Caco-2 (cell line): ENCODE results near the gene SDHAF3. TPM values are rescaled to one million over a fixed set of nuclear protein-coding genes. Genes with fewer than 3 reads are reported as not detected.

Experiments used
- BruUV-seq: library from RNA; stranded (reverse); fragments of 400-500 nt; replicated peaks from 2 replicates; lab custom pipeline; 2021; lab: Mats Ljungman, UMichigan
- CTCF ChIA-PET: fragments of 300-600 bp; sonication (Branson Sonifier 250); formaldehyde crosslinking; loops from one replicate; lab custom pipeline; 2022; ENCODE audit warnings: antibody characterized with exemption; lab: Charles Lee
- POLR2A ChIA-PET: fragments of 300-600 bp; sonication (Branson Sonifier 250); formaldehyde crosslinking; loops from one replicate; lab custom pipeline; 2022; ENCODE audit warnings: antibody characterized with exemption; lab: Charles Lee
- DNase-seq, 2 experiments: peaks; one replicate each; pipeline versions ENCODE4 v3.0.0 to v3.0.0-alpha.2; 2020 to 2022
- H3K27me3 ChIP-seq: replicated peaks from 2 replicates; pipeline ENCODE4 v1.6.0; 2011; ENCODE audit warnings: low read length; ENCODE audit not compliant: control insufficient read depth, insufficient read depth
- H3K36me3 ChIP-seq: 2 replicates; pipeline ENCODE4 v1.5.1; 2011; ENCODE audit warnings: low read length; ENCODE audit not compliant: control insufficient read depth, insufficient read depth
- H3K4me1 ChIP-seq: fragments of 250-450 bp; sonication (Bioruptor Pico); 2 replicates; pipeline ENCODE4 v1.5.1; 2020; ENCODE audit warnings: mild to moderate bottlenecking
- H3K4me3 ChIP-seq: 2 replicates; pipeline ENCODE4 v1.5.1; 2011; ENCODE audit warnings: low read depth, mild to moderate bottlenecking, control low read depth, low read length
- H3K9me3 ChIP-seq: fragments of 250-450 bp; sonication (Bioruptor Pico); 2 replicates; pipeline ENCODE4 v1.5.1; 2020; ENCODE audit warnings: mild to moderate bottlenecking, moderate library complexity
- H3K27ac Mint-ChIP-seq: one replicate; pipeline ENCODE4 v1.8.0; 2022; ENCODE audit warnings: mixed read lengths; ENCODE audit not compliant: unreplicated experiment
- H3K27me3 Mint-ChIP-seq: one replicate; pipeline ENCODE4 v1.8.0; 2022; ENCODE audit warnings: mixed read lengths; ENCODE audit not compliant: insufficient read depth, unreplicated experiment
- H3K36me3 Mint-ChIP-seq: one replicate; pipeline ENCODE4 v1.8.0; 2022; ENCODE audit warnings: mild to moderate bottlenecking, mixed read lengths; ENCODE audit not compliant: insufficient read depth, unreplicated experiment
- H3K4me1 Mint-ChIP-seq: one replicate; pipeline ENCODE4 v1.8.0; 2022; ENCODE audit warnings: low read depth, mixed read lengths; ENCODE audit not compliant: unreplicated experiment
- H3K4me3 Mint-ChIP-seq: one replicate; pipeline ENCODE4 v1.8.0; 2022; ENCODE audit warnings: mild to moderate bottlenecking, moderate library complexity, mixed read lengths; ENCODE audit not compliant: unreplicated experiment
- H3K9me3 Mint-ChIP-seq: one replicate; pipeline ENCODE4 v1.8.0; 2022; ENCODE audit warnings: mixed read lengths; ENCODE audit not compliant: unreplicated experiment
- intact Hi-C: fragments of 100-400 bp; cut with micrococcal nuclease; formaldehyde crosslinking; loops from one replicate; pipeline ENCODE4 v1.10.0; 2022; ENCODE audit not compliant: unreplicated experiment
- total RNA-seq: library from RNA; stranded (reverse); gene quantifications from 2 replicates; pipeline ENCODE4 v1.2.3, GENCODE V29; 2022
- TF ChIP-seq, protein P1 (sequence below), 2 experiments: fragments of 200-600 bp in 1 of 2; IDR thresholded peaks; 1 replicate in 1 of 2; 2 replicates in 1 of 2; pipeline versions ENCODE4 v1.5.1 to v1.8.0; 2011 to 2022; ENCODE audit warnings: antibody characterized with exemption in 1 of 2, control low read depth in 1 of 2, inconsistent platforms in 1 of 2, low read depth in 1 of 2, low read length in 1 of 2, mild to moderate bottlenecking in 1 of 2, moderate library complexity in 1 of 2; ENCODE audit not compliant: insufficient read depth in 1 of 2, severe bottlenecking in 1 of 2, unreplicated experiment in 1 of 2

The SDHAF3 gene
- total RNA-seq, 1 experiment from 2014 or later = 13.1 TPM

DNA sequence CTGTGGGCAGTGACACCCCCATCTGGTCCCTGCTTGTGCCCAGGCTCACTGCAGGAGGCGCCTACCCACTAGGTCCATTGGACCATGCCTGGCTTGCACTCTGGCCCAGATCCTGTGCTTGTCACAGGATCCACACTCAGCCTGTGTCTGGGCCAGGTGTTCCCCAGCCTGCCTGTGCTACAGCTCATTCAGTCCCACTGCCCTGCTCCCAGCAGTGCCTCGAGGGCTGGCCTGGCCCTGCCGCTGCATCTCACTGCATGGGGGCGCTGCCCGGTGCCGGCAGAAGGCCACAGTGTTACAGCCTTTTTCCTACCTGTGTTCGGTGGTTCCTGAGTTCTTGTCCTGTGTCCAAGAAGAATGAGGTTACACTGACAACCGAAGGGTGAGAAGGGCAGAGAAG is 21.3 kb downstream of the SDHAF3 start:
- intact Hi-C loops = no loop called here
- peaks cover 16% of the 10 kb centered on the region for H3K9me3 Mint-ChIP-seq
- H3K4me1 ChIP-seq = no peaks in the 10 kb centered on the region
- peaks cover 31% of the 10 kb centered on the region for H3K36me3 Mint-ChIP-seq
- no peaks in the 10 kb centered on the region for H3K36me3 ChIP-seq
- H3K4me1 Mint-ChIP-seq = no peaks in the 10 kb centered on the region
- H3K9me3 ChIP-seq = peaks cover 25% of the 10 kb centered on the region
- no peak overlapping the region for H3K4me3 Mint-ChIP-seq
- ChIA-PET CTCF (no interaction called here), POLR2A (no interaction called here)
- no peaks in the 10 kb centered on the region for H3K27me3 Mint-ChIP-seq
- no TSS peak for BruUV-seq
- H3K27ac Mint-ChIP-seq = no peak overlapping the region
- DNase-seq = no peak
- TF ChIP-seq, protein P1, sequence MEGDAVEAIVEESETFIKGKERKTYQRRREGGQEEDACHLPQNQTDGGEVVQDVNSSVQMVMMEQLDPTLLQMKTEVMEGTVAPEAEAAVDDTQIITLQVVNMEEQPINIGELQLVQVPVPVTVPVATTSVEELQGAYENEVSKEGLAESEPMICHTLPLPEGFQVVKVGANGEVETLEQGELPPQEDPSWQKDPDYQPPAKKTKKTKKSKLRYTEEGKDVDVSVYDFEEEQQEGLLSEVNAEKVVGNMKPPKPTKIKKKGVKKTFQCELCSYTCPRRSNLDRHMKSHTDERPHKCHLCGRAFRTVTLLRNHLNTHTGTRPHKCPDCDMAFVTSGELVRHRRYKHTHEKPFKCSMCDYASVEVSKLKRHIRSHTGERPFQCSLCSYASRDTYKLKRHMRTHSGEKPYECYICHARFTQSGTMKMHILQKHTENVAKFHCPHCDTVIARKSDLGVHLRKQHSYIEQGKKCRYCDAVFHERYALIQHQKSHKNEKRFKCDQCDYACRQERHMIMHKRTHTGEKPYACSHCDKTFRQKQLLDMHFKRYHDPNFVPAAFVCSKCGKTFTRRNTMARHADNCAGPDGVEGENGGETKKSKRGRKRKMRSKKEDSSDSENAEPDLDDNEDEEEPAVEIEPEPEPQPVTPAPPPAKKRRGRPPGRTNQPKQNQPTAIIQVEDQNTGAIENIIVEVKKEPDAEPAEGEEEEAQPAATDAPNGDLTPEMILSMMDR (IDR thresholded peaks at IDR 0.05; ENCODE audit: insufficient read depth in 1 of 2, low read depth in 1 of 2, low read length in 1 of 2, severe bottlenecking in 1 of 2, unreplicated experiment in 1 of 2) = no peak
- H3K27me3 ChIP-seq = no peaks in the 10 kb centered on the region
- no peak overlapping the region for H3K4me3 ChIP-seq

DNA sequence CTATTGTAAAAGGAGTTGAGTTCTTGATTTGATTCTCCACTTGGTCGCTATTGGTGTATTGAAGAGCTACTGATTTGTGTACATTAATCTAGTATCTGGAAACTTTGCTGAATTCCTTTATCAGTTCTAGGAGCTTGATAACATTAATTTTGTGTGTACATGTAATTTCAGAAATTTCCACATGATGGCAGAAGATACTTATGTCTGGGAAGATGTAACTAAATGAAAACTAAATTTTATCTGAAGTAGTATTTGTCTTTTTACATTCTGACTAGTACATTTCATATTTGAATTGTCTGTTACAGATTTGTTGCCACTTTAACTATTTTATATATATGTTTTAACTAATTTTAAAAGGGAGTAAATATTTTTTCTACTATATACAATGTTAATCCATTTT is 27.6 kb downstream of the SDHAF3 start:
- Histone ChIP-seq H3K4me1 (no peaks in the 10 kb centered on the region), H3K4me3 (no peak overlapping the region), H3K9me3 (peaks cover 5% of the 10 kb centered on the region), H3K27me3 (no peaks in the 10 kb centered on the region), H3K36me3 (no peaks in the 10 kb centered on the region)
- Mint-ChIP-seq H3K9me3 (peaks cover 3% of the 10 kb centered on the region), H3K36me3 (peaks cover 18% of the 10 kb centered on the region), H3K27me3 (no peaks in the 10 kb centered on the region), H3K4me3 (no peak overlapping the region), H3K27ac (no peak overlapping the region), H3K4me1 (peaks cover 6% of the 10 kb centered on the region)
- intact Hi-C loops = loop anchor here (1.0 to 5.0 kb wide), 3 partner anchors 34 to 690 kb away; no protein-coding TSS in a partner anchor
- BruUV-seq = no TSS peak
- POLR2A ChIA-PET = no interaction called here
- CTCF ChIA-PET = interaction anchor here (0.7 kb wide), 3 partner anchors 35 to 847 kb away, joined by 3 to 4 read pairs (median 4); no protein-coding TSS in a partner anchor
- DNase-seq = peak in 1 of 2 experiments; percentile 30
- TF ChIP-seq, protein P1 (IDR thresholded peaks at IDR 0.05; ENCODE audit: insufficient read depth in 1 of 2, low read depth in 1 of 2, low read length in 1 of 2, severe bottlenecking in 1 of 2, unreplicated experiment in 1 of 2) = peak; percentile 41 to 58

DNA sequence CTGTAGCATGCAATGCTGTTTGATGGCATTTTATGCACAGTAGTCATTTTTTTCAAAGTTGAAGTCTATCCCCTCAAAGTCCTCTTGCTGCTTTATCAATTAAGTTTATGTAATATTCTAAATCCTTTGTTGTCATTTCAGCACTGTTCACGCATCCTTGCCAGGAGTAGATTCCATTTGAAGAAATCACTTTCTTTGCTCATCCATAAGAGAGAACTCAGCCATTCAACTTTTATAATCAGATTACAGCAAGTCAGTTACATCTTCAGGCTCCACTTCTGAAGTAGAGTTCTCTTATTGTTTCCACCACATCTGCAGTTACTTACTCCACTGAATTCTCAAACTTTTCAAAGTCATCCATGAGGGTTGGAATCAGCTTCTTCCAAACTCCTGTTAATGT is 32.3 kb downstream of the SDHAF3 start:
- H3K4me3 Mint-ChIP-seq = no peak overlapping the region
- no peaks in the 10 kb centered on the region for H3K4me1 ChIP-seq
- TF ChIP-seq, protein P1 (IDR thresholded peaks at IDR 0.05; ENCODE audit: insufficient read depth in 1 of 2, low read depth in 1 of 2, low read length in 1 of 2, severe bottlenecking in 1 of 2, unreplicated experiment in 1 of 2) = no peak
- H3K4me3 ChIP-seq = no peak overlapping the region
- H3K36me3 Mint-ChIP-seq = peaks cover 6% of the 10 kb centered on the region
- peaks cover 7% of the 10 kb centered on the region for H3K9me3 Mint-ChIP-seq
- H3K9me3 ChIP-seq = peaks cover 3% of the 10 kb centered on the region; the same call in 1 of the 2 replicates
- ChIA-PET CTCF (no interaction called here), POLR2A (no interaction called here)
- no TSS peak for BruUV-seq
- intact Hi-C loops = loop anchor here (5.0 kb wide), 2 partner anchors 328 to 347 kb away; no protein-coding TSS in a partner anchor
- no peaks in the 10 kb centered on the region for H3K27me3 ChIP-seq
- H3K36me3 ChIP-seq = no peaks in the 10 kb centered on the region
- H3K4me1 Mint-ChIP-seq = peaks cover 3% of the 10 kb centered on the region
- H3K27ac Mint-ChIP-seq = no peak overlapping the region
- no peaks in the 10 kb centered on the region for H3K27me3 Mint-ChIP-seq
- DNase-seq = no peak
